ENCODE data around the gene SGSM2.

The SGSM2 gene

DNA sequence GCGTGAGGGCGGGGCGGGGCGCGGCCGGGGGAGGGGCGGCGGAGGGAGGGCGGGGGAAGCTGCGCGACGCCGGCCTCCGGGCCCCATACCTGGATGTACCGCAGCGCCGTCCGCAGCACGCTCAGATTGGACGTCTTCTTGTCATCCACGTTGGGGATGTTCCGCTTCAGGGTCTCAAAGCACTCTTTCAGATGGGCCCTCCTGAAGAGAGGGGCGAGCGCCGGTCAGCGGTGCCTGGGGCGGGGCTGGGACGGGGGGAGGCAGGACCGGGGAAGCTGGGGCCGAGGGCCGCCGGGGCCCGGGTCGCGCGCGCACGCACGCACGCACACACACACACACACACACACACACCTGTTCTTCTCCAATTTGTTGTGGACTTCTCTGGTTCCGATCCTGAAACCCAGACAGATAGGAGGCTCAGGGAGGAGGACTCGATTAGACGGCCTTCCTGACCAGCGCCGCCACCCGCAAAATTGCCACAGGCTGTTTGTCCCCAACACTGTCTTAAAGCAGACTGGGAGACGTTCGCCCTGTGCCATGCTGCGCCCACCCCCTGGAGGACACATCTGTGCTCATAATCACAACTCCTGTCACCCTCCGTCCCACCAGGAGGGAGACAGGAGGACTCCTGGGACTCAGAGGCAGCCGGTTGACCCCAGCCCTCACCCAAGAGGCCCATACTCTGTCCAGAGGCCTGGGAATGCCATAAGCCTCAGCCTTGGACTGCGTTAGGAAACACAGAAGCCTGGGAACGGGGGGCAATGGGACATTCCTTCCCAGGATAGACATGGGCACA, 56.9 kb downstream of the SGSM2 start:
- Histone ChIP-seq H3K27ac (peak overlapping the region in 20 of 21 experiments; percentile 47 to 100 (median 98)), H3K4me3 (peak overlapping the region; percentile 55 to 86 (median 77))

DNA sequence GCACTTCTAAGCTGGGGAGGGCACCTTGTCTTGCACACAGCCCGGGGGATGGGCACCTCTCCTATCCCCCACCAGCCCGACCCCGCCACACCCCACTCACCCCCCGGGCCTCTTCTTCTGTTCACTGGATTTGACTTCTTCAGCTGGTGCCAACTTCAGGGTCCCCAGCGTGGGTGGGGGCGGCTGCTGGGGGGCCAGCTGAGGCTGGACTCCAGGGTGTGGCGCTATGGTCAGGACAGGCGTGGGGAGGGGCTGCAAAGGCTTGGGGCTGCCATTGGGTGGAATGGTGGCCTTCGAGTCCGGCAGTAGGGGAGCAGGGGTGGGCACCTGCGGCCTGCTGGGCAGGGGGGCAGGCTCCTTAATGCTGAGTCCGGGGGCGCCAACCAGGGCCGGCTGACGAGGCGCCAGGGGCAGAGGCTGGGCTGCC, 57.5 kb downstream of the SGSM2 start:
- H3K27ac ChIP-seq, result peak overlapping the region in 14 of 21 experiments; percentile 94 to 100 (median 98)

DNA sequence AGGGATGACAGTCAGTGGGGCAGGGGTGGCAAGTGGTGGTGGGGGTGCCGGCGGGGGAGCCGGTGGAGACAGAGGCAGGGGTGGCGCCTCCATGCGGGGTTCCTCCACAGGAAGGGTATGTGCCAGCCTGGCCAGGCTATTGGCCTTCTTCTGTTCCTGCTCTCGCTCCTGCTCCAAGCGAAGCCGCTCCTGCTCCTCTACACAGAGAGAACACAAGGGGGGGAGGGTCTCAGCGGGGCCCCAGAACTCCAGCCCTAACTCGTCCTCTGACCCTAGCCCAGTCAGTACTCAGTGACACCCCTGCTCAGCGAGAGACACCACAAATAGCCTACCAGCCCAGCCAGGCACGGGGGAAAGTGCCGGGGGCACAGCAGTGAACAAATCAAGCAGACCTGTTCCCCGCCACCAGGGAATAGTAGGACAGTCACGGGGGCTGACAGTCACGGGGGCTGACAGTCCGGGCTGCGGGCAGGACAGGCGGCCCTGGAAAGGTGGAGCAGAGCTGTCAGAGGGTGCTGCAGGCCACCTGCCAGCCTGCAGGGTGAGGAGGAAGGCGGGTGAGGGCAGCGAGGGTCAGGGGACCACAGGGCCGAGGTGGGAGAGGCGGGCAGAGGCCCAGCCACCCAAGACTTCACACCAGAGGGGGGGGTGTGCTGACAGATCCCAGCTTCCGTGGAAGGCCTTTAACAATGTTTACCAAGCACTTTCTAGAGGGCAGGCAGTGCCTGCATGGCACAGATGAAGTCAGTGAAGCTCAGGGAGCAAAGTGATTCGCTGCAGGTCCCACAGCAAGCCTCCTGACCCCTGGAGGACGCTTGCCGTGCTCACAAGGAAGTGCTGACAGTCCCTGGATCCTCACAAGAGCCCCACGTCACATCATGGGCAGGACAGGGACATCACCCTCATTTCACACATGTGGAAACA, 58.2 kb downstream of the SGSM2 start:
- no peak overlapping the region for H3K4me3 ChIP-seq
- peak overlapping the region in 20 of 21 experiments; percentile 66 to 100 (median 97) for H3K27ac ChIP-seq

More for the DNA sequence above, 57.5 kb downstream of the SGSM2 start:
- no peak overlapping the region for H3K4me3 ChIP-seq

DNA sequence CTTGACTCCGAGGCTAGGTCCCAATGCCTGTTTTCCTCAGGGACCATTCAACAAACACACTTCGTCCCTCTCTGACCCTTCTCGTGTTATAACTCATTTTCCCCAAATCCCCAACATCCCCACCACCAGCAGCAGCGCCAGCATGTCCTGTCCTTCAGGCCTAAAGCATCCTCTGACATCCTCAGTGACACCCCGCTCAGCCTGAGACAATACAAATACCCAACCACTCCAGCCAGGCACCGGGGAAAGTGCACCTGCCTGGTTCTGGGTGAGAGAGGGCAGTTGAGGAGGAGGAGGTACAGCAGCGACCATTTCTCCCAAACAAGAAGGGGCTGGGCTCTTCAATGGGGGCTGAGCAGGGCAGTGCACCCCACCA, 58.9 kb downstream of the SGSM2 start:
- Histone ChIP-seq H3K27ac (peak overlapping the region; percentile 36 to 100 (median 97)), H3K4me3 (peak overlapping the region; percentile 6 to 26 (median 22))

DNA sequence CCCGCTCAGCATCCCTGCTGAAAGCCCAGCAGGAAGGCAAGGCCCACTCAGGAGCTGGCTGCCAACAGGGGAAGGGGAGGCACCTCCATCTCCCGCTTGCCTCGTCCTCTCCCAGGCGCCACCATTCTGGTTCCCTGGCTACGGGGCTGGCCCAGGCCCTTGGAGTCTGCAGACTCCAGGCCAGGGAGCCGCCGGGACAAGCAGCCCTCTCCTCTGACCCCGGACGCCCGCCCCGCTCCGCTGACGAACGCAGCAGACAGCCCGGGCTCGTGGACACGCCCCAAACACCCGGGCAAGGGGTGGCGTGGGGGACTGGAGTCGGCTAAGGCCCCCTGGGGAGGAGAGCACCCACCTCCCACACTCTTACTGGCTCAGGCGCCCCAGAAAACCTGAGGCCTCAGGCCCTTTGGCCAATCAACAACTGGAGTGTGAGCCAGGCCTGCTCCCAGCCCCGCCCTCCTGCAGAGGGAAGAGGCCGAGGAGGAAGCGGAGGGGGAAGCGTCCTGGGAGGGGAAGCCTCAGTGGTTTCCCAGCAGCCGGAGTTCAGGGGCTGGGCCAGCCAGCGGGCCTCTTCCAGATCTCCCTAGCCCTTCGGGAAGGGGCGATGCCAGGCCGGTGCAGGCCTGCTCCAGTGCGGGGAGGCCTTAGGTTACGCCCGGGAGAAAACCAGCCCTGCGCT, 59.4 kb downstream of the SGSM2 start:
- Histone ChIP-seq H3K27ac (peak overlapping the region; percentile 36 to 100 (median 97)), H3K4me3 (peak overlapping the region; percentile 6 to 26 (median 22))

DNA sequence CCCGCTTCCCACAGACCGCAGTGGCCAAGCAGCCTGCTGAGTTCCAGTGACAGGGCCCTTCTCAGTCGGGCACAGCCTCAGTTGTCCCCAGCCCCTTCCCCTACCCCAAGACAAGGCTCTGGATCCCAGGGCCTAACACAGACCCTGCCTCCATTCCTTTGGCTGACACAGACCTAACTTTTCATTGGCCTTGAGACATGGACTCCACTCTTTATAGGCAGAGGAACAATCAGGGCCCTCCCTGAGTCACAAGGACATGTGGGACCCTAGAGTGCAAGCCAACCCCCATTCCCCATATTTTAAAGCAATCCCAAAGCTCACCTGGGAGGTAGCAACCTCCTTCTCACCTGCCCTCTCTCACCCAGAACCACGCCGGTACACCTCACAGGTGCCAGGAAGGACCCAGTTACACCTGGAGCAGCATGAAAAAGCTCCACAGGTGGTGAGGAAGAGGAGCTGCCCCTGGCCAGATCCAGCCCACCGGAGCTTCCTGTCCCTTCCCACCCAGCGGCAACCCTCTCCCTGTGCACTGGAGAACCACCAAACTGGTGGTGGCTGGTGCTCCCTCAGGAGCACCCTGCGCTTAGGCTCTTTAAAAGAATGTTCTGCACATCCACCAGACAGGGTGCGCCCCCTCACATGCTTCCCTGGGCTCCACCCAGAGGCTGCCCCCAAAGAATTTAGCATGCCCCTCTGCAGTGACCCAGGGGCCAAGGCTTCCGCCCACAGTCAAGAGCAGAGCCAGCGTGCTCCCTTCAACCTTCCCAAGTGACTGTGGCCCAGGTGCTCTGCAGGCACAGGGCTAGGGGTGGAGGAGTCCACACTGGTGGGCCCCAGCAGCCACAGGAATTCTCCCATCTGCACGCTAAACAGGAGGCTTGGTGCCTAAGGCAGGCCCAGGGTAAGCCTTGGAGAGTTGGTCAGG, 60.2 kb downstream of the SGSM2 start:
- Histone ChIP-seq H3K27ac (peak overlapping the region; percentile 29 to 100 (median 97)), H3K4me3 (peak overlapping the region in 5 of 7 experiments; percentile 19 to 26 (median 22))

DNA sequence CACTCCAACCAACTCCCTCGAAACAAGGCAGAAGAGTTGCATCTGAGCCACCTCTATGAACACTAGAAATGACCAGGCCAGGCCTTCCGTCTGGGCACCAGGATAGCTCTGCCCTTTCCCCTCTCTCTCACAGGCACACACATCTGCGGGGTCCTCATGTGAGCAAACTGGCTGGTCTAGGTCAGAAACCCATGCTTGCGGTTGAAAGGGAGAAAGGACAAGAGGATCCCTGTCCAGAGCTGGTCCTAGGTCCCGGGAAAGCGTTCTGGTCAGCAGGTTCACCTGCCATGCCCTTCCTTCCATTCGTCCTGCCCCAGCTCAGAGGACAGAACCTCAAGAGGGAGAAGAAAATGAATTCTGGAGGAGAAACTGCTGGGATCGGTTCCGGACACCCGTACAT, 60.9 kb downstream of the SGSM2 start:
- Histone ChIP-seq H3K4me3 (peak overlapping the region in 4 of 7 experiments; percentile 78 to 98 (median 86)), H3K27ac (peak overlapping the region in 17 of 21 experiments; percentile 80 to 100 (median 98))

DNA sequence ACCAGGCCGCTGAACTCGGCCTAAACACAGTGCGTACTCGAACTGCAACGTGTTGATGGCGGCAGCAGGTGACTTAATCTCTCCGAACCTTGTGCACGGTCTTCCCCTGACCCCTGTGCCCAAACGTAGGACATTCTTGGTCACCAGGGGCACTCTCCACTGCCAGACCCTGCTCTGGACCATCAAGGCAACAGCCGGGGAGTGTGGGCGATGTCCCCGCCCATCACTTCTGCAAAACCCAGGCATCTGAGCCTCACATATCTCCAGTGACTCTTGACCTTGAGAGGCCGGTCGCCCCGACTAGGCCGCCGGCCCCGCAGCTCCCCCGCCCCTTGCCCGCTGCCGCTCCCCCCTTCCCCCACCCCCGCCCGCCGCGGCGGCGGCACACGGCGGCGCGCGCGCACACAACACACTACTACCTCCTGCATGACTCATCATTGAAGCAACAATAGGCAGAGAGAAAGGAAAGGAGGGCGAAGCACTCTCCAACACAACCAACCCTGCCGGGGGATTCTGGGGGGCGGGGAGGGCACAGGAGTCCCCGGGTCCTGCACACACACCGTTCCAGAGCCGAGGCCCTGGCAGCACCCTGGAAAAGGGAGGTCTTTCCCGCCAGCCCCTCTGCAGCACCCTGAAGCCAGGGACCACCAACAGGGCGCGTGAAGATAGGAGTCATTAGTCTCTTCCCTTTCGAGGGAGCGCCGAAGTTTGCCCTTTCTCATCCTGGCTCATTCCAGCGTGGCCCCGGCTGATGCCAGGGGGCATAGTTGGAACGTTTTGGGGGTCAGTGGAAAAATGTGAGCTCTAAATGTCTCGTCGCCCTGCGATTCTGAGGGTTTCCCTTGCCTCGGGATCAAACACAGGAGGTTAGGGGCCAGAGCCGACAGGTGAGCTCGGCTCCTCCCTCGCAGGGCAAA, 61.6 kb downstream of the SGSM2 start:
- peak overlapping the region; percentile 78 to 98 (median 88) for H3K4me3 ChIP-seq
- peak overlapping the region; percentile 84 to 100 (median 97) for H3K27ac ChIP-seq

DNA sequence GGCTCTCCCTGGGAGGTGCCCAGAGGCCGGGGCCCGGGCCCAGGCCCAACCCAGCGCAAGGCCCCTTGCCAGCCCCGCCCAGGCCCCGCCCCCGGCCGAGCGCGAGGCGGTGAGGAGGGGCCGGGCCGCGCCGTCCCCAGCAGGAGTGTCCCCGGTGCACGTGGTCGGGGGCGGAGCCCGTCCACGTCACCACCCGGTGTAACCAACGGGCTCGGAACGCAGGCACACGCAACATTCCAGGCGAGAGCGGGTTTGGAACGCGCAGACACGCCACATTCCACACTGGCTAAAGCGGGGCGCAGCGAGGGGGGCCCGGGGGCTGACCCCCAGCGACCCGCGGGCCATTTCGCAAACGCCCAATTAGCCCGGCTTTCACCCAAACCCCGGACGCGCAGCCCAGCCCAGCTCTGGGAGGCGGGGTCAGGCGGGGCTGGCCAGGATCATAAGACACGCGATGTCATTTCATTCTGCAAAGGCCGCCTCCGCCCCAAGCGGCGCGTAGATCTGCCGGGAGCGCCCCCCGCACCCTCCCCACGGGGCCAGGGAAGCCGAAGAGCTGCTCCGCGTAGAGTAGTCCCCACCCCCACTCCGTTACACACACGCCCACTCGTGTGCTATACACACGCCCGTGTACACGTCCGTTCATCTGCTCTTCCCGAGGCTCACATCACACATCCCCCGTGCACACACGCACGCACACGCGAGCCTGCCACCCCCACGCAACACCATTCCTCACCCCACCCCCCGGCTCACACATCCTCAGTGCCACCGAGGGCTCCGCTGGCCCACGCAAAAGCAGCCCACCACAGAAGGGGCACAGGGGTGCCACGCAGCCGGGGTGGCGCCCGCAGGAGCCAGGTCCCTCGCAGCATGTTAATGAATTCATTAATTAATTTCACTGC, 62.5 kb downstream of the SGSM2 start:
- Histone ChIP-seq H3K4me3 (peak overlapping the region; percentile 78 to 98 (median 88)), H3K27ac (peak overlapping the region; percentile 84 to 100 (median 97))

DNA sequence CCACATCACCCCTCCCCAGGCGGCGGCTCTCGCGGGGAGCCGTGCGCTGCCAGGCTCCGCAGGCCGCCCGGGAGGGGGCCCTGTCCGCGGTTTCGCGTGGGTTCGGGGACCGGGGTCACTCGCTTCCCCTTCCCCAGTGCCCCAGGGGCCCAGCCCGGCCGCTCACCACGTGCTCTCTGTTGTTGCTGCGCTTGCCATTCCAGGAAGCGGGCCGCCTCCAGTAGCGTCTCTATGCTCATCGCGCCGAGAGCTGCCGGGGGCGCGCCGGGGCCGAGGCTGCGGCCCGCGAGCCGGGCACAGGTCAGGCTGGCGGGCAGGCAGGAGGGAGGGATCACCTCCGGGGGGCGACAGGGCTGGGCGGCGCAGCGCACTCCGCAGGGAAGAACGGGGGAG, 63.2 kb downstream of the SGSM2 start:
- H3K4me3 ChIP-seq, result peak overlapping the region; percentile 78 to 98 (median 88)
- peak overlapping the region; percentile 84 to 100 (median 97) for H3K27ac ChIP-seq

DNA sequence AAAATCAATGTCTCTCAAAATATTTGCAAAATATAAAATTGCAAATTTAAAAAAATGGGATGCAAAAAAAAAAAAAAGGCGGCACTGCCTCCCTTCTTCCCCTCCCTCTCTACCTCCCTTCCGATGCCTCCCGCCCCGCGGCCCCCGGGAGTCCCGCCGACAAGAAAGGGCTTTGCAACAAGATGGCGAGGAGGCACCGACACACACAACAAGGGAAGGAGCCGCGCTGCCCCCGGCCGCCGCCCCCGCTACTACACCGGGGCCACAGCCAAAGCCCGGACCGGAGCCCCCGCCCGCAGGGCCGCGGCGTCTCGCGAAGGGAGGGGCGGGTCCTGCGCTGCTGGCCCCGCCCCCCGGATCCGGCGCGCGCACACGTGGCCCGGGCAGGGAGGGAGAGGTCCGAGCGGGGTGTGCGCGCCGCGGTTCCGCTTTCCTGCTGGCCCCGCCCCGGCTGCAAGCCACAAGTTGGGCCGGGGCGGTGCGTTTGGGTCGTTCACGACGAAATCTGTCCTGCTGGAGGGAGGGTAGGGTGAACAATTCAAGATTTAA, 63.6 kb downstream of the SGSM2 start, which contains the start of gene MNT:
Gene MNT, minus strand, starts transcription at position 184 of the 549 bp plus-strand sequence. CDS start 348 bp downstream, outside the sequence.
- peak within 1 kb of the TSS; percentile 84 to 100 (median 97) for H3K27ac ChIP-seq
- H3K4me3 ChIP-seq, result peak within 1 kb of the TSS; percentile 78 to 98 (median 88)

DNA sequence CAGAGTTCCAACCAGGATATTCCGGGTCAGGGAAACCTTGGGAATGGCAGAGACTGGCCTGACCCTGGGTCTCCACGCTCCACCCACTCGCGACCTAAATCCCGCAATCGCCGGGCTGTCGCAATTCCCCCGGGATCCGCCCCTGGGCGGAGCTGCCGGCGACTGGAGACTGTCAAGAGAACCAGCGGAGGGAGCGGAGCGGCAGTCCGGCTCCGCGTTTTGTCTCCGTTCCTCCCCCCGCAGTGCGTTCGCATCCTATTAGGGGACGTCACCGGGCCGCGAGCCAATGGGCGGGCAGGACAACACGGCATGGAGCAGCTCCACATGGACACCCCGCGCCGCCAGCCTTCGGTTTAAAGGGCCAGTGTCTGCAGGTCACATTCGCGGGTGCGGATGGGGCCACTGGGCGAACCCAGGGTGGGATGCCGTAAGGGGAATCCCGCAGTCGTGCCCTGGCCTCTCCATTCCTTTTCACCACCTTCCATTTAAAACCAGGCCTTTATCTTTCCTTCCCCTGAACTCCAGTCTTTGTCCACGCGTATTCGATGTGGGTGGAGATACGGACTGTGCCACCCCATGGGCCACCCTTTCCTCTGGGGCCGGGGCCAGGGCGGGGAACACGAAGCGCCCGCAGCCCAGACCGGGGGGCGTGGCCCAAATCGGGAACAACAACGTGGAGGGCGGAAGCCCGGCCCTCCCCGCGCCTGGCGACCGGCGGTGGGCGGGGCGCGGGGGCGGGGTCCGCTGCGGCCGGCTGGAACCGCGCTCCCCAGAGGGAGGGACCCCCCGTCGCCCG, 64.3 kb downstream of the SGSM2 start:
- peak overlapping the region; percentile 78 to 98 (median 88) for H3K4me3 ChIP-seq

DNA sequence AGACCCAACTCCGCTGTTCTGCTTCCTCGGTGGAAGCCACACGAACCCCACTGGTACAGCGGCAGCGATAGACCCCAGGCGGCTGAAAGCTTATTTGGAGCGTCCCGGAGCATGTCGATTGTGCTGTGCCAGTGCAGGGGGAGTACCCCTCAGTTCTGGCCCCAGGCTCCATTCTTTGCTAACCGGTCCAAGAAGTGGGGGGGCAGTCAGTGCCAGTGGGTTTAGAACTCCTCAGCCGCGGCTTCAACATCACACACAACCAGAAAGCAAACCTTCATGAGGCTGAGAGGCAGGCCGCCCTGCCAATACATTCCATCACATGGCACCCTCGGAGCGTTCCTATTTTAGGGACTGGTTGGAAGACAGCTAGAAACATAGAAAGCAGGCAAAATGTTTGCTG, 65.2 kb downstream of the SGSM2 start:
- Histone ChIP-seq H3K4me3 (peak overlapping the region; percentile 78 to 98 (median 88)), H3K27ac (peak overlapping the region; percentile 40 to 100 (median 97))

More for the DNA sequence above, 64.3 kb downstream of the SGSM2 start:
- H3K27ac ChIP-seq, result peak overlapping the region; percentile 77 to 100 (median 97)

DNA sequence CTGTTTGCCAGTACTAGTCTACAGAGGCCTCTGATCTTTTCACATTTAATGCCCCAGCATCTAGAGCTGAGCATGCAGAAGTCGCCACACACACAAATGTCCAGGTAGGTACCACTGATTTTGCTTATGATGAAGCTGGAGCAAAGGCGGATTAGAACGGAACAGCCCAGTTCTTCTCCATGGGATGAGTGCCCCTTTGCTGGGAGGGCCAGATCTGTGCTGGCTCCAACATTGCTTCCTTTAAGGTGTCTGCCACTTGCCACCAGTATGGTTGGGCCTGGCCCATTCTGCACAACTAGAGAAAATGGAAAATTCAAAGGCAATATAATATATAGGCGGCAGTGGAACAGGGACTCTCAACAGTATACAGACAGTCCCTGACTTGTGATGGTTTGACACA, 65.7 kb downstream of the SGSM2 start:
- H3K4me3 ChIP-seq, result no peak overlapping the region
- H3K27ac ChIP-seq, result peak overlapping the region in 11 of 21 experiments; percentile 84 to 100 (median 98)
